Neural crest cell (in vitro differentiated cells): ENCODE measurements around the gene CARNS1. TPM values are rescaled to one million over a fixed set of nuclear protein-coding genes. Genes with fewer than 3 reads are reported as not detected.

Source experiments
- DNase-seq: peaks from one replicate; pipeline ENCODE4 v3.0.0; 2021; ENCODE audit warnings: low read depth, mixed read lengths, low spot score
- H3K27ac Mint-ChIP-seq: one replicate; pipeline ENCODE4 v1.8.0; 2021; ENCODE audit warnings: mild to moderate bottlenecking, mixed read lengths; ENCODE audit not compliant: unreplicated experiment
- H3K27me3 Mint-ChIP-seq: 2 replicates; pipeline ENCODE4 v1.8.0; 2021; ENCODE audit warnings: low read depth, mild to moderate bottlenecking, mixed read lengths
- H3K36me3 Mint-ChIP-seq: 2 replicates; pipeline ENCODE4 v1.8.0; 2021; ENCODE audit warnings: low read depth, mild to moderate bottlenecking, mixed read lengths
- H3K4me1 Mint-ChIP-seq: 2 replicates; pipeline ENCODE4 v1.8.0; 2021; ENCODE audit warnings: mixed read lengths
- H3K4me3 Mint-ChIP-seq: one replicate; pipeline ENCODE4 v1.8.0; 2021; ENCODE audit warnings: mild to moderate bottlenecking, mixed read lengths
- H3K9me3 Mint-ChIP-seq: 2 replicates; pipeline ENCODE4 v1.8.0; 2021; ENCODE audit warnings: mixed read lengths
- total RNA-seq: library from RNA; stranded (reverse); gene quantifications from 2 replicates; pipeline ENCODE4 v1.2.1, GENCODE V29; 2021
- TF ChIP-seq, protein P1 (sequence below): fragments of 200-600 bp; sonication (generic); conservative IDR thresholded peaks from 2 replicates; pipeline ENCODE4 v1.5.0; 2021; ENCODE audit warnings: antibody characterized with exemption, mild to moderate bottlenecking

CARNS1 gene
- total RNA-seq, 1 donor from 2014 or later, result 0.12 TPM

DNA sequence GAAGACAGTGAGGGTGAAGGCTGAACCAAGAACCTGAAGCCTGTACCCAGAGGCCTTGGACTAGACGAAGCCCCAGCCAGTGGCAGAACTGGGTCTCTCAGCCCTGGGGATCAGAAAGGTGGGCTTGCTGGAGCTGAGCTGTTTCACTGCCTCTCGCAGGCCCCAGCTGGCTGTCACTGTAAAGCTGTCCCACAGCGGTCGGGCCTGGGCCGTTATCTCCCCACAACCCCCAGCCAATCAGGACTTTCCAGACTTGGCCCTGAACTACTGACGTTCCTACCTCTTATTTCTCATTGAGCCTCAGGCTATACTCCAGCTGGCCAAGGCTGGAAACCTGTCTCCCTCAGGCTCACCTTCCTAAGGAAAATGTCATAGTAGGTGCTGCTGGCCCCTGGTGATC is 17.9 kb upstream of the CARNS1 start:
- Mint-ChIP-seq H3K27me3 (no peaks in the 10 kb centered on the region), H3K9me3 (no peaks in the 10 kb centered on the region), H3K36me3 (no peaks in the 10 kb centered on the region), H3K4me3 (peak overlapping the region; percentile 76), H3K4me1 (peaks cover 22% of the 10 kb centered on the region), H3K27ac (no peak overlapping the region)
- no peak for DNase-seq
- TF ChIP-seq, protein P1, sequence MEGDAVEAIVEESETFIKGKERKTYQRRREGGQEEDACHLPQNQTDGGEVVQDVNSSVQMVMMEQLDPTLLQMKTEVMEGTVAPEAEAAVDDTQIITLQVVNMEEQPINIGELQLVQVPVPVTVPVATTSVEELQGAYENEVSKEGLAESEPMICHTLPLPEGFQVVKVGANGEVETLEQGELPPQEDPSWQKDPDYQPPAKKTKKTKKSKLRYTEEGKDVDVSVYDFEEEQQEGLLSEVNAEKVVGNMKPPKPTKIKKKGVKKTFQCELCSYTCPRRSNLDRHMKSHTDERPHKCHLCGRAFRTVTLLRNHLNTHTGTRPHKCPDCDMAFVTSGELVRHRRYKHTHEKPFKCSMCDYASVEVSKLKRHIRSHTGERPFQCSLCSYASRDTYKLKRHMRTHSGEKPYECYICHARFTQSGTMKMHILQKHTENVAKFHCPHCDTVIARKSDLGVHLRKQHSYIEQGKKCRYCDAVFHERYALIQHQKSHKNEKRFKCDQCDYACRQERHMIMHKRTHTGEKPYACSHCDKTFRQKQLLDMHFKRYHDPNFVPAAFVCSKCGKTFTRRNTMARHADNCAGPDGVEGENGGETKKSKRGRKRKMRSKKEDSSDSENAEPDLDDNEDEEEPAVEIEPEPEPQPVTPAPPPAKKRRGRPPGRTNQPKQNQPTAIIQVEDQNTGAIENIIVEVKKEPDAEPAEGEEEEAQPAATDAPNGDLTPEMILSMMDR, result no peak

DNA sequence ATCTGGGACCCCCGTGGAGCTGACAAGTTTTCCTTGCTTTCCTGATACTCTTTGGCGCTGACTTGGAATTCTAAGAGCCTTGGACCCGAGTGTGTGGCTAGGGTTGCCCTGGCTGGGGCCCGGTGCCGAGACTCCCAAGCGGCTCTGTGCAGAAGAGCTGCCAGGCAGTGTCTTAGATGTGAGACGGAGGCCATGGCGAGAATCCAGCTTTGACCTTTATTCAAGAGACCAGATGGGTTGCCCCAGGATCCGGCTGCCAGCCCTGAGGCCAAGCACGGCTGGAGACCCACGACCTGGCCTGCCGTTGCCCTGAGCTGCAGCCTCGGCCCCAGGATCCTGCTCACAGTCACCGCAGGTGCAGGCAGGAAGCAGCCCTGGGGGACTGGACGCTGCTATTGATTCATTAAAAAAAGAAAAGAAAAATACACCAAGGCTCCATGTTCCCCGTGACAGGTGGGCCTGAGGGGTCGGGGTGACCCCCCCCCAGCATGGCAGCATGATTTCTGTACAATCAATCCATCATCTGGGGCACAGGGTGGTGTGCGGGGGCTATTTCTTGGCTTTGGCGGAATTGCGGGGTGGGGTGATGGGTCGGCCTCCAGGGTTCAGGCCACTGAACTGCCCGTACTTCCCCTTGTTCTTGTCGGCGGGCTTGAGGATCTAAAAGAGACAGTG is 17.4 kb upstream of the CARNS1 start:
- peak overlapping the region; percentile 76 for H3K4me3 Mint-ChIP-seq
- no peaks in the 10 kb centered on the region for H3K9me3 Mint-ChIP-seq
- no peaks in the 10 kb centered on the region for H3K36me3 Mint-ChIP-seq
- no peak for DNase-seq
- H3K27me3 Mint-ChIP-seq, result no peaks in the 10 kb centered on the region
- H3K27ac Mint-ChIP-seq, result peak overlapping the region; percentile 27
- TF ChIP-seq, protein P1, result no peak
- peaks cover 19% of the 10 kb centered on the region for H3K4me1 Mint-ChIP-seq

DNA sequence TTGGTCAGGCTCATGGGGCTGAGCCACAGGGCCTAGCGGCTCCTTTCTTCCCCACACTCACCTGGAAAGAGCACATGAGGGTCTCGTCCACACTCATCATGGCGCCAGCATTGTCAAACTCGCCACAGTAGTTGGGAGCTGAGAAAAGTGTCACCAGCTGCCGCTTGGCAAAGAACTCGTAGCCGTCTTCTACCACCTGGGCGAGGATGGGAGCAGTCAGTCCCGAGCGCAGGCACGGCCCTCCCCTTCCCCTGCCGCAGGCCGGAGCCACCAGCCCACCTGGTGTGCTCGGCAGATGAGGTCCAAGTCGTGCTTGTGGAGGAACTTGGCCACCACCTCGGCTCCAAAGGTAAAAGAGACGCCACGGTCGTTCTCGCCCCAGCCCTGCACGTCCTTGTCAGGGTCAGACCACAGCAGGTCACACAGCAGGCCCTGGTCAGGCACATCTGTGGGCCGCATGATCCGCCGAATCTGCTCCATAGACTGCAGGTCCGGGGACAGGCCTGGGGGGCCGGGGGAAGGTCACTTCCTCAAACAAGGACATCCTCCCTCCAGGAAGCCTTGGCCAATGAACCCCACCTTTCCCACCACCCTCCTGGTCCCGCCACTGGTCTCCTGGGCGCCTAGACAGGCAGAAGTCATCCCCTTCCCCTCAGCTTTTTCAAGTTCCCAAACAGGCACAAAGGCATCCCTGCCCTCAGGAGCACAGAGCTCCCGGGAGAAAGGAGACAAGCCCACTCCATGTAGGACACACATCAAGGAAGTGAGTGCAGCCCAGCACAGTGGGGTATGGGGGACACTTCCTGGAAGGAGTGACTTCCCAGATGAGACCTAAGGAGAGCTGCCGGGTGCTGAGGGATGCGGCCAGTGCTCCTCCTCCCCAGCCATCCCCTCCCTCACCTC is 16.6 kb upstream of the CARNS1 start:
- TF ChIP-seq, protein P1, result no peak
- H3K27me3 Mint-ChIP-seq, result no peaks in the 10 kb centered on the region
- peaks cover 16% of the 10 kb centered on the region for H3K4me1 Mint-ChIP-seq
- H3K9me3 Mint-ChIP-seq, result no peaks in the 10 kb centered on the region
- no peak overlapping the region for H3K27ac Mint-ChIP-seq
- peak overlapping the region; percentile 76 for H3K4me3 Mint-ChIP-seq
- no peaks in the 10 kb centered on the region for H3K36me3 Mint-ChIP-seq
- no peak for DNase-seq

DNA sequence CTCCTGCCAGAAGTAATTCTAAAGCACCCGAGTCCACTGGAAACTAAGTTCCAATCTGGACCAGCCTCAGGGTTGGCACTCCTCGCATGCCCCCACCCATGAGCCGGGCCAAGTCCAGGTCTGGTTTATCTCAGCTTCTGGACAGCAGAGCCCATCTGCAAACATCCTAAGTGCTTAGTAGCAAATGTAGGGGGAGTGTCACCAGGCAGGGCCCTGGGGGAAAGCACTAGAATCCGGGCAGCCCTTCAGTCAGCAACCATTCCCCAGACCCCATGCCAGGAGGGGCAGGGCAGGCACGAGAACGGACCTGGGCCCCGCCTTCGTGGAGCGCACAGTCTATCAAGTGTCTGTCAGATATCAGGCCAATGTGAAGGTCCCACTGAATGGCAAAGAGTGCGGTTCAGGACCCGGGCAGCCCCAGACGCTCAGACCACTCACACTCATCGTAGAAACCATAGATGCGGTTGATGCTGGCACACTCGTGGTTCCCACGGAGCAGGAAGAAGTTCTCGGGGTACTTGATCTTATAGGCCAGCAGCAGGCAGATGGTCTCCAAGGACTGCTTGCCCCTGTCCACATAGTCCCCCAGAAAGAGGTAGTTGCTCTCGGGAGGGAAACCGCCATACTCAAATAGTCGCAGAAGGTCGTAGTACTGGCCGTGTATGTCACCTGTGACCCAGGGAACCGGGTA is 15.1 kb upstream of the CARNS1 start:
- peaks cover 20% of the 10 kb centered on the region for H3K4me1 Mint-ChIP-seq
- H3K9me3 Mint-ChIP-seq, result no peaks in the 10 kb centered on the region
- TF ChIP-seq, protein P1, result no peak
- H3K4me3 Mint-ChIP-seq, result peak overlapping the region; percentile 91
- no peaks in the 10 kb centered on the region for H3K36me3 Mint-ChIP-seq
- H3K27ac Mint-ChIP-seq, result peak overlapping the region; percentile 43
- no peaks in the 10 kb centered on the region for H3K27me3 Mint-ChIP-seq
- no peak for DNase-seq

DNA sequence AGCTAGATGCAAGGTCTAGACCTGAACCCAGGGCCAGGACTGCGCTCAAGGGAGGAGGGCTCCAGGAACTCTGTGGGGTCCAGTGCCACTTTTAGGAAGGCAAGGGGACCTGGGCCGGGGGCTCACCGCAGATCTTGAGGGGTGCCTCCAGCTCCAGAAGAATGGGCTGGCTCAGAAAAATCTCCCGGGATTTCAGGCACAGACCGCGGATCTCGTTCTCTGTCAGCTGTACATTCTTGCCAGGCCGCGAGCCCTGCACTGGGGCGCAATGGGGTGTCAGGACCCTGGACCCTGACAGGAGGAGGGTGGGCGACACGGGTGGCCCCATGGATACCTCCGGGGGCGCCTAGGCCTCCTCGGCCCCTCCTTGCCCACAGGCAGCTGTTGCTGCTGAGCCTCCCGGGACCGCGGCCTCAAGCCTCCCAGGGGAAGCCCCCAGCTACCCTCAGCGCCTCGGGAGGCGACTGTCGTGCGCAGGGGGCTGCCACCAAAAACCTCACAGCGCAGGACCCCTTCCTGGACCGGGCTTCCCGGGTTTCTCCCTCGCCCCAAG is 14.5 kb upstream of the CARNS1 start:
- TF ChIP-seq, protein P1, result no peak
- no peaks in the 10 kb centered on the region for H3K36me3 Mint-ChIP-seq
- peaks cover 20% of the 10 kb centered on the region for H3K4me1 Mint-ChIP-seq
- H3K27me3 Mint-ChIP-seq, result no peaks in the 10 kb centered on the region
- H3K4me3 Mint-ChIP-seq, result peak overlapping the region; percentile 91
- no peak for DNase-seq
- H3K27ac Mint-ChIP-seq, result no peak overlapping the region
- H3K9me3 Mint-ChIP-seq, result no peaks in the 10 kb centered on the region
